ENCODE results near the gene DHX35. TPM values are rescaled to one million over a fixed set of nuclear protein-coding genes. Genes with fewer than 3 reads are reported as not detected.

Gene DHX35
- total RNA-seq, 6 donors from 2014 or later: 9.6 to 40.9 (median 12.0) TPM

DNA sequence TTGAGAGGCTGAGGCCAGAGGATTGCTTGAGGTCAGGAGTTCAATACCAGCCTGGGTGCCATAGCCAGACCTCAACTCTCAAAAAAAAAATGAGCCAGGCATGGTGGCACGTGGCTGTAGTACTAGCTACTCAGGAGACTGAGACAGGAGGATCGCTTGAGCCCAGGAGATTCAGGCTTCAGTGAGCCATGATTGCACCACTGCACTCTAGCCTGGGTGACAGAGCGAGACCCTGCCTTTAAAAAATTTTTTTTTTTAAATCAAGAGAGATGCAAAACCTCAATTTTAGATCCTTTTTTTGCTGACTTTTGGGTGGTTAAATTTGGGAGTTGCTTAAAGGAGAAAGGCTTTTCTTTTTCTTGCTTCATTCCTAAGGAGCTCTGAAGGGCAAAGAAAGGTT, 70.9 kb downstream of the DHX35 start:
- H3K9me3 ChIP-seq: no peaks in the 10 kb centered on the region

DNA sequence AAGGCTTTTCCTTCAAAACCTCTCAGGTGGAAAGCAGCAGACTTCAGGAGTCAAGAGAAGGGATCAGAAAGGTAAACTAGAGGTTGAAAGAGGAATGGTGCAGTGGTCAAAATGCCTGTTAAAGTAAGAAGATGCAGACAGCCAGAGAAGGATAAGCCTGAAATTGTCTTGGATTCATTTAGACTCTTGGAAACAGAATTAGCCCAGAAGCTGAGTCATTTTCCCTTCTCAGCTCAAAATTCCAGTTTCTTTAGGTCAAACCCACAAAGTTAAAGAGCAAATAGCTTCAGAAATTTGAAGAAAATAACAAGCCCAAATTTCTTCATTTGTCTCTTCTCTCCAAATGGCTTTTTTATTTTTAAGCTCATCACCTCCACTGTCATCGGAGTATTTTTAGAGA, 73.9 kb downstream of the DHX35 start:
- no peak for ATAC-seq (ENCODE audit: low FRiP score in 2 of 2)
- 96% methylated on average over 1 of the region's 1 CpG for WGBS, 2 donors

More for the DNA sequence above, 70.9 kb downstream of the DHX35 start:
- ATAC-seq (ENCODE audit: low FRiP score in 2 of 2) (no peak), DNase-seq (no peak)
- TF ChIP-seq POLR2AphosphoS5 (IDR thresholded peaks at IDR 0.05) (no peak), POLR2A (IDR thresholded peaks at IDR 0.05) (no peak), EP300 (IDR thresholded peaks at IDR 0.05) (no peak)
- TF ChIP-seq, protein P1, sequence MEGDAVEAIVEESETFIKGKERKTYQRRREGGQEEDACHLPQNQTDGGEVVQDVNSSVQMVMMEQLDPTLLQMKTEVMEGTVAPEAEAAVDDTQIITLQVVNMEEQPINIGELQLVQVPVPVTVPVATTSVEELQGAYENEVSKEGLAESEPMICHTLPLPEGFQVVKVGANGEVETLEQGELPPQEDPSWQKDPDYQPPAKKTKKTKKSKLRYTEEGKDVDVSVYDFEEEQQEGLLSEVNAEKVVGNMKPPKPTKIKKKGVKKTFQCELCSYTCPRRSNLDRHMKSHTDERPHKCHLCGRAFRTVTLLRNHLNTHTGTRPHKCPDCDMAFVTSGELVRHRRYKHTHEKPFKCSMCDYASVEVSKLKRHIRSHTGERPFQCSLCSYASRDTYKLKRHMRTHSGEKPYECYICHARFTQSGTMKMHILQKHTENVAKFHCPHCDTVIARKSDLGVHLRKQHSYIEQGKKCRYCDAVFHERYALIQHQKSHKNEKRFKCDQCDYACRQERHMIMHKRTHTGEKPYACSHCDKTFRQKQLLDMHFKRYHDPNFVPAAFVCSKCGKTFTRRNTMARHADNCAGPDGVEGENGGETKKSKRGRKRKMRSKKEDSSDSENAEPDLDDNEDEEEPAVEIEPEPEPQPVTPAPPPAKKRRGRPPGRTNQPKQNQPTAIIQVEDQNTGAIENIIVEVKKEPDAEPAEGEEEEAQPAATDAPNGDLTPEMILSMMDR (IDR thresholded peaks at IDR 0.05): no peak
- H3K27me3 ChIP-seq: no peaks in the 10 kb centered on the region
- WGBS, 2 donors: 93 to 98% methylated on average over 3 of the region's 3 CpGs
- peaks cover 7 to 91% (median 35%) of the 10 kb centered on the region in 4 donors for H3K36me3 ChIP-seq
- H3K4me3 ChIP-seq: no peak overlapping the region
- H3K27ac ChIP-seq: no peak overlapping the region
- no peaks in the 10 kb centered on the region for H3K4me1 ChIP-seq

DNA sequence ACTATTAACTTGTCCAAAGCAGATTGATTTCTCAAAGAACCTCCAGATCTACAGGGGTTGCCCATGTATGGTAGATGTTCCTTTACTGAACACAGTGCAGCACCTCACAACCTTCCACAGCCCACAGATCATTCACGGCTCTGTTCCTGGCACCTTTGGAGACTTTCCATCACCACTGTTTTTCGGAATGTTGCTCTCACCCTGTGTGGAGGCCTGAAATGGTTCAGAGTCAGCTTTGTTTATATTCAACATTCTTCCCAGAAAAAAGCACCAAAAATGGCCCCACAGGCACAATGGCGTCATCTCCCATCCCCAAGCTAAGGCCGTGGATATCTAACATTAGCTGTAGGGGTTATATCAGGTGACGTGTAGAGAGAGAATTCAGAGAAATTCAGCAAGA, 74.7 kb downstream of the DHX35 start:
- peaks cover 7 to 92% (median 46%) of the 10 kb centered on the region in 4 donors for H3K36me3 ChIP-seq
- no peak for TF ChIP-seq POLR2AphosphoS5 (IDR thresholded peaks at IDR 0.05)
- TF ChIP-seq EP300 (IDR thresholded peaks at IDR 0.05): no peak
- TF ChIP-seq, protein P1 (IDR thresholded peaks at IDR 0.05): no peak
- TF ChIP-seq POLR2A (IDR thresholded peaks at IDR 0.05): no peak
- no peak overlapping the region for H3K4me3 ChIP-seq
- DNase-seq (no peak), ATAC-seq (ENCODE audit: low FRiP score in 2 of 2) (no peak)
- H3K9me3 ChIP-seq: no peaks in the 10 kb centered on the region
- H3K27me3 ChIP-seq: no peaks in the 10 kb centered on the region
- no peaks in the 10 kb centered on the region for H3K4me1 ChIP-seq
- 87% methylated on average over 5 of the region's 5 CpGs for WGBS, 2 donors
- H3K27ac ChIP-seq: no peak overlapping the region

More for the DNA sequence above, 73.9 kb downstream of the DHX35 start:
- Histone ChIP-seq H3K27me3 (no peaks in the 10 kb centered on the region), H3K4me1 (no peaks in the 10 kb centered on the region), H3K27ac (no peak overlapping the region), H3K36me3 (peaks cover 7 to 96% (median 47%) of the 10 kb centered on the region in 4 donors), H3K9me3 (no peaks in the 10 kb centered on the region), H3K4me3 (no peak overlapping the region)
- DNase-seq: no peak
- TF ChIP-seq, protein P1 (IDR thresholded peaks at IDR 0.05): no peak
- no peak for TF ChIP-seq EP300 (IDR thresholded peaks at IDR 0.05)
- TF ChIP-seq POLR2AphosphoS5 (IDR thresholded peaks at IDR 0.05): no peak
- TF ChIP-seq POLR2A (IDR thresholded peaks at IDR 0.05): no peak

DNA sequence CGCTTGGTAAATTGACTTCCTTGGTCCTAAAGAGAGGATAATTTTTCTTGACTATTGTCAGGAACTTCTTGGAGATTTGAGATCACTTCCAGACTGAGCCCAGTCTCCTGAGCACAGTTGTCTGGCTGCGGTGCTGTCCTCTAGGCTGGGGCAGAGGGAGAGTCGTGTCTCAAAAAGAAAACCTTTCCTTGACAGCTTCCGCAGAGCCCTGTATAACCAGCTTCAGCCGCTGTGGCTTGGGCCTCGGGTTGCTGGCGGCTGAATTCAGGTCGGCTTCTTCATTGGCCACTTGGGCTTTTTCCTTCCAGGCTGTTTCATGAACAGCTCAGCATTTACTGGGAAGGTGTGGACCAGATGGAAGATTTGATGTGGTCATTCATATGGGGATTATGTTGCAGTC, 75.9 kb downstream of the DHX35 start:
- 92% methylated on average over 8 of the region's 8 CpGs for WGBS, 2 donors
- ATAC-seq (ENCODE audit: low FRiP score in 2 of 2) (no peak), DNase-seq (no peak)
- no peaks in the 10 kb centered on the region for H3K9me3 ChIP-seq
- H3K27me3 ChIP-seq: no peaks in the 10 kb centered on the region
- no peaks in the 10 kb centered on the region for H3K4me1 ChIP-seq
- no peak overlapping the region for H3K4me3 ChIP-seq
- H3K36me3 ChIP-seq: peaks cover 7 to 87% (median 46%) of the 10 kb centered on the region in 4 donors
- no peak overlapping the region for H3K27ac ChIP-seq
- no peak for TF ChIP-seq EP300 (IDR thresholded peaks at IDR 0.05)
- TF ChIP-seq POLR2A (IDR thresholded peaks at IDR 0.05): no peak
- TF ChIP-seq, protein P1 (IDR thresholded peaks at IDR 0.05): no peak
- no peak for TF ChIP-seq POLR2AphosphoS5 (IDR thresholded peaks at IDR 0.05)

DNA sequence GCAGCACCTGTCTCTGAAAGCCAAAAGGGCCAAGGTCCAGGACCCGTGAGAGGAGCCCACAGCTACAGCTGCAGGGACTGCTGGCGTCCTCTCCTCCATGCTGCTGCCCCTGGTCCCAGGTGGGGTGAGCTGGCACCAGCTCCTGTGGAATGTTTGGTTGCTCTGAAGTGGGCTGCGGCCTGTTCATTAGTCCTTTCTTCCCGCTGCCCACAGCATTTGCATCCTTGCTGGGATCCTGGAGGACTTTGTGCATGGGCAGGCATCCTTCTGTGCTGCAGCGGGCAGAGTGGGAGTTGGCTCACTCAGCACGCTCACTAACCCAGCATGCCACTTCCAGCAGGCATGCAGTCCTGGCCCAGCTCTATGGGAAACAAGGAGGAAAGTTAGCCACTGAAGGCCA, 76.4 kb downstream of the DHX35 start:
- no peak overlapping the region for H3K4me3 ChIP-seq
- 90 to 100% methylated on average over 5 to 6 of the region's 6 CpGs for WGBS, 2 donors
- no peak for ATAC-seq (ENCODE audit: low FRiP score in 2 of 2)
- no peaks in the 10 kb centered on the region for H3K9me3 ChIP-seq
- no peak for DNase-seq
- no peaks in the 10 kb centered on the region for H3K27me3 ChIP-seq
- H3K27ac ChIP-seq: no peak overlapping the region
- no peaks in the 10 kb centered on the region for H3K4me1 ChIP-seq
- peaks cover 7 to 87% (median 47%) of the 10 kb centered on the region in 4 donors for H3K36me3 ChIP-seq
- no peak for TF ChIP-seq POLR2AphosphoS5 (IDR thresholded peaks at IDR 0.05)
